ENCODE measurements around the gene PRODH. TPM values are rescaled to one million over a fixed set of nuclear protein-coding genes. Genes with fewer than 3 reads are reported as not detected.
A peak's percentile ranks its signal among the peaks of the same experiment; 100 is the strongest.

PRODH gene
- total and polyA plus RNA-seq, 2 experiments from 2014 or later = 10.0 to 67.4 TPM

GRCh38 chr22:18931905-18932652 lies 4.0 kb downstream of the PRODH start (continued):
- TF ChIP-seq ETS1 (IDR thresholded peaks at IDR 0.05) (no peak), EZH2phosphoT487 (IDR thresholded peaks at IDR 0.05; ENCODE audit: unreplicated experiment) (no peak), ZNF331 (CRISPR knock-in tag; IDR thresholded peaks at IDR 0.05; ENCODE audit: low read depth) (no peak), JUNB (IDR thresholded peaks at IDR 0.05; ENCODE audit: unreplicated experiment) (no peak), STAT1 (IDR thresholded peaks at IDR 0.05; ENCODE audit: unreplicated experiment) (no peak)
- TF ChIP-seq, protein P1, sequence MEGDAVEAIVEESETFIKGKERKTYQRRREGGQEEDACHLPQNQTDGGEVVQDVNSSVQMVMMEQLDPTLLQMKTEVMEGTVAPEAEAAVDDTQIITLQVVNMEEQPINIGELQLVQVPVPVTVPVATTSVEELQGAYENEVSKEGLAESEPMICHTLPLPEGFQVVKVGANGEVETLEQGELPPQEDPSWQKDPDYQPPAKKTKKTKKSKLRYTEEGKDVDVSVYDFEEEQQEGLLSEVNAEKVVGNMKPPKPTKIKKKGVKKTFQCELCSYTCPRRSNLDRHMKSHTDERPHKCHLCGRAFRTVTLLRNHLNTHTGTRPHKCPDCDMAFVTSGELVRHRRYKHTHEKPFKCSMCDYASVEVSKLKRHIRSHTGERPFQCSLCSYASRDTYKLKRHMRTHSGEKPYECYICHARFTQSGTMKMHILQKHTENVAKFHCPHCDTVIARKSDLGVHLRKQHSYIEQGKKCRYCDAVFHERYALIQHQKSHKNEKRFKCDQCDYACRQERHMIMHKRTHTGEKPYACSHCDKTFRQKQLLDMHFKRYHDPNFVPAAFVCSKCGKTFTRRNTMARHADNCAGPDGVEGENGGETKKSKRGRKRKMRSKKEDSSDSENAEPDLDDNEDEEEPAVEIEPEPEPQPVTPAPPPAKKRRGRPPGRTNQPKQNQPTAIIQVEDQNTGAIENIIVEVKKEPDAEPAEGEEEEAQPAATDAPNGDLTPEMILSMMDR (conservative IDR thresholded peaks at IDR 0.05; ENCODE audit: low read depth in 2 of 2) = no peak

DNA sequence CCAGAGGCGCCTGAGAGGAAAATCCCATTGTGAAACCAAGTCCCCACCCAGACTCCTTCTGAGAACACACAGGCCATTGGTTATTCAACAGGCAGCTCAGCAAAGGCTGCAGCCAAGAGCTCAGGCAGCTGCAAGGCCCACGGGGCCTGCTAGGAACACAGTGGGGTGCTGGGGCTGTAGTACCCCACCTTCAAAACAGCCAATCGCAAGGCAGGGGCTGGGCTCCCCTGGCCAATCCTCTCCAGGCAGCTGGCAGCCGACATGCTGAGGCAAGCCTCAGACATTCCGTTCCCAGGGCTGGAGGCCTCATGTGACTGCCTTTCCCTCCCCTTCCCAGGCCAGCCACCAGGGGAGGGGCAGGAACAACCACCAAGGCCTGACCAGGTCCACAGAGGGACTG lies 6.6 kb downstream of the PRODH start:
- Histone ChIP-seq H3K36me3 (ENCODE audit: insufficient read depth) (no peaks in the 10 kb centered on the region), H2AFZ (no peak overlapping the region), H3K4me2 (no peak overlapping the region), H3K27ac (ENCODE audit: low read depth) (no peak overlapping the region), H4K20me1 (replicated peaks; ENCODE audit: insufficient read depth) (no peaks in the 10 kb centered on the region), H3K27me3 (ENCODE audit: insufficient read depth) (no peaks in the 10 kb centered on the region), H3F3A (replicated peaks; ENCODE audit: low read depth) (no peaks in the 10 kb centered on the region), H3K4me1 (ENCODE audit: insufficient read depth) (no peaks in the 10 kb centered on the region), H3K79me2 (replicated peaks; ENCODE audit: insufficient read depth) (no peaks in the 10 kb centered on the region), H3K4me3 (no peak overlapping the region), H3K9me2 (ENCODE audit: insufficient read depth) (no peaks in the 10 kb centered on the region)
- no peaks in the 10 kb centered on the region for H3K4me1 Mint-ChIP-seq
- H3K36me3 Mint-ChIP-seq (ENCODE audit: low read depth) = no peaks in the 10 kb centered on the region
- peak; percentile 83 for ATAC-seq
- H3K9me3 Mint-ChIP-seq = no peaks in the 10 kb centered on the region
- DNase-seq (ENCODE audit: low spot score) = no peak
- H3K27me3 Mint-ChIP-seq (ENCODE audit: insufficient read depth, low read depth, poor library complexity) = no peaks in the 10 kb centered on the region
- no peak overlapping the region for H3K27ac Mint-ChIP-seq
- no peak overlapping the region for H3K4me3 Mint-ChIP-seq
- TF ChIP-seq ZNF331 (CRISPR knock-in tag; IDR thresholded peaks at IDR 0.05; ENCODE audit: low read depth) (no peak), EZH2 (IDR thresholded peaks at IDR 0.05; ENCODE audit: low read depth, unreplicated experiment) (no peak), STAT1 (IDR thresholded peaks at IDR 0.05; ENCODE audit: unreplicated experiment) (no peak), CREB1 (CRISPR knock-in tag; IDR thresholded peaks at IDR 0.05; ENCODE audit: low read depth) (no peak), ETS1 (IDR thresholded peaks at IDR 0.05) (no peak), NANOG (IDR thresholded peaks at IDR 0.05; ENCODE audit: borderline replicate concordance) (no peak), EZH2phosphoT487 (IDR thresholded peaks at IDR 0.05; ENCODE audit: unreplicated experiment) (no peak), POLR2AphosphoS5 (IDR thresholded peaks at IDR 0.05; ENCODE audit: low read depth) (no peak), JUNB (IDR thresholded peaks at IDR 0.05; ENCODE audit: unreplicated experiment) (no peak)
- TF ChIP-seq, protein P1 (conservative IDR thresholded peaks at IDR 0.05; ENCODE audit: low read depth in 2 of 2) = no peak
- TF ChIP-seq, protein P2, sequence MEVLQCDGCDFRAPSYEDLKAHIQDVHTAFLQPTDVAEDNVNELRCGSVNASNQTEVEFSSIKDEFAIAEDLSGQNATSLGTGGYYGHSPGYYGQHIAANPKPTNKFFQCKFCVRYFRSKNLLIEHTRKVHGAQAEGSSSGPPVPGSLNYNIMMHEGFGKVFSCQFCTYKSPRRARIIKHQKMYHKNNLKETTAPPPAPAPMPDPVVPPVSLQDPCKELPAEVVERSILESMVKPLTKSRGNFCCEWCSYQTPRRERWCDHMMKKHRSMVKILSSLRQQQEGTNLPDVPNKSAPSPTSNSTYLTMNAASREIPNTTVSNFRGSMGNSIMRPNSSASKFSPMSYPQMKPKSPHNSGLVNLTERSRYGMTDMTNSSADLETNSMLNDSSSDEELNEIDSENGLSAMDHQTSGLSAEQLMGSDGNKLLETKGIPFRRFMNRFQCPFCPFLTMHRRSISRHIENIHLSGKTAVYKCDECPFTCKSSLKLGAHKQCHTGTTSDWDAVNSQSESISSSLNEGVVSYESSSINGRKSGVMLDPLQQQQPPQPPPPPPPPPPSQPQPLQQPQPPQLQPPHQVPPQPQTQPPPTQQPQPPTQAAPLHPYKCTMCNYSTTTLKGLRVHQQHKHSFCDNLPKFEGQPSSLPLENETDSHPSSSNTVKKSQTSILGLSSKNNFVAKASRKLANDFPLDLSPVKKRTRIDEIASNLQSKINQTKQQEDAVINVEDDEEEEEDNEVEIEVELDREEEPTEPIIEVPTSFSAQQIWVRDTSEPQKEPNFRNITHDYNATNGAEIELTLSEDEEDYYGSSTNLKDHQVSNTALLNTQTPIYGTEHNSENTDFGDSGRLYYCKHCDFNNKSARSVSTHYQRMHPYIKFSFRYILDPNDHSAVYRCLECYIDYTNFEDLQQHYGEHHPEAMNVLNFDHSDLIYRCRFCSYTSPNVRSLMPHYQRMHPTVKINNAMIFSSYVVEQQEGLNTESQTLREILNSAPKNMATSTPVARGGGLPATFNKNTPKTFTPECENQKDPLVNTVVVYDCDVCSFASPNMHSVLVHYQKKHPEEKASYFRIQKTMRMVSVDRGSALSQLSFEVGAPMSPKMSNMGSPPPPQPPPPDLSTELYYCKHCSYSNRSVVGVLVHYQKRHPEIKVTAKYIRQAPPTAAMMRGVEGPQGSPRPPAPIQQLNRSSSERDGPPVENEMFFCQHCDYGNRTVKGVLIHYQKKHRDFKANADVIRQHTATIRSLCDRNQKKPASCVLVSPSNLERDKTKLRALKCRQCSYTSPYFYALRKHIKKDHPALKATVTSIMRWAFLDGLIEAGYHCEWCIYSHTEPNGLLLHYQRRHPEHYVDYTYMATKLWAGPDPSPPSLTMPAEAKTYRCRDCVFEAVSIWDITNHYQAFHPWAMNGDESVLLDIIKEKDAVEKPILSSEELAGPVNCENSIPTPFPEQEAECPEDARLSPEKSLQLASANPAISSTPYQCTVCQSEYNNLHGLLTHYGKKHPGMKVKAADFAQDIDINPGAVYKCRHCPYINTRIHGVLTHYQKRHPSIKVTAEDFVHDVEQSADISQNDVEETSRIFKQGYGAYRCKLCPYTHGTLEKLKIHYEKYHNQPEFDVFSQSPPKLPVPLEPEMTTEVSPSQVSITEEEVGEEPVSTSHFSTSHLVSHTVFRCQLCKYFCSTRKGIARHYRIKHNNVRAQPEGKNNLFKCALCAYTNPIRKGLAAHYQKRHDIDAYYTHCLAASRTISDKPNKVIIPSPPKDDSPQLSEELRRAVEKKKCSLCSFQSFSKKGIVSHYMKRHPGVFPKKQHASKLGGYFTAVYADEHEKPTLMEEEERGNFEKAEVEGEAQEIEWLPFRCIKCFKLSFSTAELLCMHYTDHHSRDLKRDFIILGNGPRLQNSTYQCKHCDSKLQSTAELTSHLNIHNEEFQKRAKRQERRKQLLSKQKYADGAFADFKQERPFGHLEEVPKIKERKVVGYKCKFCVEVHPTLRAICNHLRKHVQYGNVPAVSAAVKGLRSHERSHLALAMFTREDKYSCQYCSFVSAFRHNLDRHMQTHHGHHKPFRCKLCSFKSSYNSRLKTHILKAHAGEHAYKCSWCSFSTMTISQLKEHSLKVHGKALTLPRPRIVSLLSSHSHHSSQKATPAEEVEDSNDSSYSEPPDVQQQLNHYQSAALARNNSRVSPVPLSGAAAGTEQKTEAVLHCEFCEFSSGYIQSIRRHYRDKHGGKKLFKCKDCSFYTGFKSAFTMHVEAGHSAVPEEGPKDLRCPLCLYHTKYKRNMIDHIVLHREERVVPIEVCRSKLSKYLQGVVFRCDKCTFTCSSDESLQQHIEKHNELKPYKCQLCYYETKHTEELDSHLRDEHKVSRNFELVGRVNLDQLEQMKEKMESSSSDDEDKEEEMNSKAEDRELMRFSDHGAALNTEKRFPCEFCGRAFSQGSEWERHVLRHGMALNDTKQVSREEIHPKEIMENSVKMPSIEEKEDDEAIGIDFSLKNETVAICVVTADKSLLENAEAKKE (CRISPR knock-in tag; IDR thresholded peaks at IDR 0.05) = no peak

Data from GM23338 (cell line).